Measurements from ENCODE around the gene TRIM71. TPM values are rescaled to one million over a fixed set of nuclear protein-coding genes. Genes with fewer than 3 reads are reported as not detected.

Gene TRIM71
- total RNA-seq, 1 experiment from 2014 or later, result 0.18 TPM

DNA sequence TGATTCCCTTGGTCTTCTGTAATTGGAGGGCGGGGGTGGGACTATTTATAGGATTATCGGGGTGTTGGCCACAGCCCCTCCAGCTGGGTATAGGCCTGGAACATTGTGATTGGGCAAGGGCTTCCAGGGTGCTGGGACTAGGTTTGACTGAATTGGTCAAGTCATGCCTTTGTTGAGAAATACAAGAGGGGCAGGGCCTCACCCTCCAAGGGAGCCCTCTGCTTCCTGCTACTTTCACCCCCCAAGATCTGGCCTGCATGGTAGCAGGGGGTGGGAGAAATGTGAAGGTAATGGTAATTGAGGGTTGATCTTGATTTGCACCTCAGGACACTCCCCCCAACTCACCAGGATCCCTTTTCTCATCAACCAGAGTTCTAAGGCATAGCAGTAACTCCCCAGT, 25.2 kb downstream of the TRIM71 start:
- ChIA-PET POLR2A (no interaction called here), CTCF (no interaction called here)
- ATAC-seq (no peak), DNase-seq (ENCODE audit: low read depth, low spot score) (no peak)
- Histone ChIP-seq H3K4me3 (ENCODE audit: low read depth in 2 of 2, low read length in 2 of 2) (no peak overlapping the region), H3K27me3 (ENCODE audit: control insufficient read depth, insufficient read depth, low read length) (no peaks in the 10 kb centered on the region), H3K27ac (ENCODE audit: low read length) (no peak overlapping the region), H3K4me1 (ENCODE audit: control insufficient read depth, insufficient read depth, low read length) (no peaks in the 10 kb centered on the region), H3K36me3 (ENCODE audit: control insufficient read depth, insufficient read depth, low read length) (no peaks in the 10 kb centered on the region), H3K9me3 (ENCODE audit: control insufficient read depth, insufficient read depth, low read depth, low read length) (no peaks in the 10 kb centered on the region)
- TF ChIP-seq, protein P1, sequence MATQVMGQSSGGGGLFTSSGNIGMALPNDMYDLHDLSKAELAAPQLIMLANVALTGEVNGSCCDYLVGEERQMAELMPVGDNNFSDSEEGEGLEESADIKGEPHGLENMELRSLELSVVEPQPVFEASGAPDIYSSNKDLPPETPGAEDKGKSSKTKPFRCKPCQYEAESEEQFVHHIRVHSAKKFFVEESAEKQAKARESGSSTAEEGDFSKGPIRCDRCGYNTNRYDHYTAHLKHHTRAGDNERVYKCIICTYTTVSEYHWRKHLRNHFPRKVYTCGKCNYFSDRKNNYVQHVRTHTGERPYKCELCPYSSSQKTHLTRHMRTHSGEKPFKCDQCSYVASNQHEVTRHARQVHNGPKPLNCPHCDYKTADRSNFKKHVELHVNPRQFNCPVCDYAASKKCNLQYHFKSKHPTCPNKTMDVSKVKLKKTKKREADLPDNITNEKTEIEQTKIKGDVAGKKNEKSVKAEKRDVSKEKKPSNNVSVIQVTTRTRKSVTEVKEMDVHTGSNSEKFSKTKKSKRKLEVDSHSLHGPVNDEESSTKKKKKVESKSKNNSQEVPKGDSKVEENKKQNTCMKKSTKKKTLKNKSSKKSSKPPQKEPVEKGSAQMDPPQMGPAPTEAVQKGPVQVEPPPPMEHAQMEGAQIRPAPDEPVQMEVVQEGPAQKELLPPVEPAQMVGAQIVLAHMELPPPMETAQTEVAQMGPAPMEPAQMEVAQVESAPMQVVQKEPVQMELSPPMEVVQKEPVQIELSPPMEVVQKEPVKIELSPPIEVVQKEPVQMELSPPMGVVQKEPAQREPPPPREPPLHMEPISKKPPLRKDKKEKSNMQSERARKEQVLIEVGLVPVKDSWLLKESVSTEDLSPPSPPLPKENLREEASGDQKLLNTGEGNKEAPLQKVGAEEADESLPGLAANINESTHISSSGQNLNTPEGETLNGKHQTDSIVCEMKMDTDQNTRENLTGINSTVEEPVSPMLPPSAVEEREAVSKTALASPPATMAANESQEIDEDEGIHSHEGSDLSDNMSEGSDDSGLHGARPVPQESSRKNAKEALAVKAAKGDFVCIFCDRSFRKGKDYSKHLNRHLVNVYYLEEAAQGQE (IDR thresholded peaks at IDR 0.05; ENCODE audit: insufficient read depth in 1 of 2, low read depth in 2 of 2, low read length in 1 of 2), result no peak
- TF ChIP-seq POLR2AphosphoS5 (IDR thresholded peaks at IDR 0.05; ENCODE audit: low read depth, low read length) (no peak), TCF7L2 (IDR thresholded peaks at IDR 0.05; ENCODE audit: low read depth, low read length) (no peak), SIN3A (IDR thresholded peaks at IDR 0.05; ENCODE audit: borderline replicate concordance, insufficient read depth, low read depth, low read length) (no peak)
- TF ChIP-seq, protein P2, sequence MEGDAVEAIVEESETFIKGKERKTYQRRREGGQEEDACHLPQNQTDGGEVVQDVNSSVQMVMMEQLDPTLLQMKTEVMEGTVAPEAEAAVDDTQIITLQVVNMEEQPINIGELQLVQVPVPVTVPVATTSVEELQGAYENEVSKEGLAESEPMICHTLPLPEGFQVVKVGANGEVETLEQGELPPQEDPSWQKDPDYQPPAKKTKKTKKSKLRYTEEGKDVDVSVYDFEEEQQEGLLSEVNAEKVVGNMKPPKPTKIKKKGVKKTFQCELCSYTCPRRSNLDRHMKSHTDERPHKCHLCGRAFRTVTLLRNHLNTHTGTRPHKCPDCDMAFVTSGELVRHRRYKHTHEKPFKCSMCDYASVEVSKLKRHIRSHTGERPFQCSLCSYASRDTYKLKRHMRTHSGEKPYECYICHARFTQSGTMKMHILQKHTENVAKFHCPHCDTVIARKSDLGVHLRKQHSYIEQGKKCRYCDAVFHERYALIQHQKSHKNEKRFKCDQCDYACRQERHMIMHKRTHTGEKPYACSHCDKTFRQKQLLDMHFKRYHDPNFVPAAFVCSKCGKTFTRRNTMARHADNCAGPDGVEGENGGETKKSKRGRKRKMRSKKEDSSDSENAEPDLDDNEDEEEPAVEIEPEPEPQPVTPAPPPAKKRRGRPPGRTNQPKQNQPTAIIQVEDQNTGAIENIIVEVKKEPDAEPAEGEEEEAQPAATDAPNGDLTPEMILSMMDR (IDR thresholded peaks at IDR 0.05), result no peak
- intact Hi-C loops (cut with micrococcal nuclease; ENCODE audit: unreplicated experiment), result no loop called here
- in situ Hi-C loops (cut with HindIII; ENCODE audit: low pct_unique_long_range_greater_than_20kb, low sequenced_read_pairs), result no loop called here
- BruUV-seq (replicated peaks), result no TSS peak

DNA sequence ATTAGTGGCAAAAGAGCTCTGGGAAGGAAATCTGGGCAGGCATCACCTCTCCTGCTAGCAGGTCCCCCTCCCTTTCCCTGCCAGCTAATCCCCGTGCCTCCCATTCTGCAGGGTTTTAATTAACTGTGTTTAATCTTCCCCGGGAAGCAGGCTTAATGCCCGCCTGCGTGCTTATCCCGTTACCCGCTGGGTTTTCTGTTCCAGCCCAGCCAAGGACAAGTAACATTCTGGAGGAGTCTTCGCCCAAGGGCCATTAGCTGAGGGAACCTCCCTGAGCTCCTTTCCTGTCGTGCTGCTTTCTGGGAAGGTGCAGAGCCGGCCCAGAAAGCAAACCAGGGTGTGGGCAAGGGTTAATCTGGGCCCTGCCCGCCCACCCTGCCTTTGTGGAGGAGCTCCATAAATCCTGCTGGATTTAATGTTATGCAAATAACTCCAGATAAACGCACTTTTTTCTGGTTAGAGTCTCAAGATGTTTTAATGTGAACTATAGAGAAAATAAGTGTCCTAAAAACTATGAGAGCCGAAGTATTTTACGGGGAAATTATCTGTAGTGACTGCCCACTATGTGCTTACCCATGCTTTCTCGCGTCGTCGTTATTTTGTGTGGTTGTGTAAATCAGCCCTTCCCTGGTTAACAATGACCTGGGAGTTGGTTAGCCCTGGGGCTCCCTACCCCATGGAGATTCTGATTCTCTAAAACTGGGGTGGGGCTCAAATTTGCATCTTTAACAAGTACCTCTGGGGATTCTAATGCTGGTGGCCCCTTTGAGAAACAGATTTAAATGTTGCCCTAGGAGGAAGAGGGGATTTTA, 25.9 kb downstream of the TRIM71 start:
- intact Hi-C loops (cut with micrococcal nuclease; ENCODE audit: unreplicated experiment), result no loop called here
- H3K27ac ChIP-seq (ENCODE audit: low read length), result no peak overlapping the region
- DNase-seq (ENCODE audit: low read depth, low spot score) (no peak), ATAC-seq (no peak)
- in situ Hi-C loops (cut with HindIII; ENCODE audit: low pct_unique_long_range_greater_than_20kb, low sequenced_read_pairs), result no loop called here
- BruUV-seq (replicated peaks), result no TSS peak
- no peaks in the 10 kb centered on the region for H3K9me3 ChIP-seq (ENCODE audit: control insufficient read depth, insufficient read depth, low read depth, low read length)
- ChIA-PET CTCF (no interaction called here), POLR2A (no interaction called here)
- TF ChIP-seq TCF7L2 (IDR thresholded peaks at IDR 0.05; ENCODE audit: low read depth, low read length) (no peak), POLR2AphosphoS5 (IDR thresholded peaks at IDR 0.05; ENCODE audit: low read depth, low read length) (no peak), SIN3A (IDR thresholded peaks at IDR 0.05; ENCODE audit: borderline replicate concordance, insufficient read depth, low read depth, low read length) (no peak)
- TF ChIP-seq, protein P2 (IDR thresholded peaks at IDR 0.05), result no peak
- TF ChIP-seq, protein P1 (IDR thresholded peaks at IDR 0.05; ENCODE audit: insufficient read depth in 1 of 2, low read depth in 2 of 2, low read length in 1 of 2), result no peak
- no peaks in the 10 kb centered on the region for H3K36me3 ChIP-seq (ENCODE audit: control insufficient read depth, insufficient read depth, low read length)
- no peaks in the 10 kb centered on the region for H3K27me3 ChIP-seq (ENCODE audit: control insufficient read depth, insufficient read depth, low read length)
- H3K4me3 ChIP-seq (ENCODE audit: low read depth in 2 of 2, low read length in 2 of 2), result no peak overlapping the region
- H3K4me1 ChIP-seq (ENCODE audit: control insufficient read depth, insufficient read depth, low read length), result no peaks in the 10 kb centered on the region

Data from Panc1 (cell line).